Ishikawa (cell line): Measurements from ENCODE around the gene ZBTB3.

Experiments used
- CEBPB ChIP-seq: IDR thresholded peaks from 2 replicates; pipeline ENCODE4 v1.6.1; 2012
- CREB1 ChIP-seq: IDR thresholded peaks from 2 replicates; pipeline ENCODE4 v1.6.1; 2012; ENCODE audit warnings: low read depth
- EGR1 ChIP-seq: IDR thresholded peaks from 2 replicates; pipeline ENCODE4 v1.6.1; 2012
- EP300 ChIP-seq: IDR thresholded peaks from 2 replicates; pipeline ENCODE4 v1.6.1; 2012; ENCODE audit warnings: borderline replicate concordance
- FOXM1 ChIP-seq: IDR thresholded peaks from 2 replicates; pipeline ENCODE4 v1.6.1; 2012; ENCODE audit warnings: low read depth, borderline replicate concordance
- NFIC ChIP-seq: IDR thresholded peaks from 2 replicates; pipeline ENCODE4 v1.6.1; 2012
- RAD21 ChIP-seq: IDR thresholded peaks from 2 replicates; pipeline ENCODE4 v1.6.1; 2012; ENCODE audit warnings: low read depth
- TAF1 ChIP-seq: IDR thresholded peaks from 2 replicates; pipeline ENCODE4 v1.6.1; 2012; ENCODE audit warnings: low read depth, mild to moderate bottlenecking
- TCF12 ChIP-seq: IDR thresholded peaks from 2 replicates; pipeline ENCODE4 v1.6.1; 2012; ENCODE audit warnings: low read depth
- TEAD4 ChIP-seq: IDR thresholded peaks from 2 replicates; pipeline ENCODE4 v1.6.1; 2012
- YY1 ChIP-seq: IDR thresholded peaks from 2 replicates; pipeline ENCODE4 v1.6.1; 2012; ENCODE audit warnings: low read depth
- ZBTB7A ChIP-seq: IDR thresholded peaks from 2 replicates; pipeline ENCODE4 v1.6.1; 2012; ENCODE audit warnings: low read depth
- TF ChIP-seq, protein P1 (sequence below): IDR thresholded peaks from 2 replicates; pipeline ENCODE4 v1.6.1; 2012
- TF ChIP-seq, protein P2 (sequence below): IDR thresholded peaks from 2 replicates; pipeline ENCODE4 v1.6.1; 2012

ZBTB3 gene

DNA sequence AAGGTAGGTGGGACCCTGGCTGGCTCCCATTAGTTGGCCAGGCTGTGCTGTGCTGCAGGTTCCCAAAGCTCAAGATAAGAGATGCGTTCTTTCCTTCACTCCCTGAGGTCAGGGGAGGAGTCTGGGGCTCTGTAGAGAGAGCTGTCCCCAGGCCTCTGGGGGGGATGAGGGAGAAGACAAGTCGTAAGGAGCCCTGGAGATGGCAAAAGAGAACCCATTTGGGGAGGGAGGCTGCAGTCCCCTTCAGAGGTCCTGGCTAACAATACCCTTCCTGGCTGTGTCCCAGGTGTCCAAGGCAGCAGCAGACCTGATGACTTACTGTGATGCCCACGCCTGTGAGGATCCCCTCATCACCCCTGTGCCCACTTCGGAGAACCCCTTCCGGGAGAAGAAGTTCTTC lies 45.6 kb downstream of the ZBTB3 start:
- no peak for TF ChIP-seq TEAD4
- TF ChIP-seq, protein P1, sequence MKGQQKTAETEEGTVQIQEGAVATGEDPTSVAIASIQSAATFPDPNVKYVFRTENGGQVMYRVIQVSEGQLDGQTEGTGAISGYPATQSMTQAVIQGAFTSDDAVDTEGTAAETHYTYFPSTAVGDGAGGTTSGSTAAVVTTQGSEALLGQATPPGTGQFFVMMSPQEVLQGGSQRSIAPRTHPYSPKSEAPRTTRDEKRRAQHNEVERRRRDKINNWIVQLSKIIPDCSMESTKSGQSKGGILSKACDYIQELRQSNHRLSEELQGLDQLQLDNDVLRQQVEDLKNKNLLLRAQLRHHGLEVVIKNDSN = no peak
- no peak for TF ChIP-seq TAF1
- no peak for TF ChIP-seq ZBTB7A

DNA sequence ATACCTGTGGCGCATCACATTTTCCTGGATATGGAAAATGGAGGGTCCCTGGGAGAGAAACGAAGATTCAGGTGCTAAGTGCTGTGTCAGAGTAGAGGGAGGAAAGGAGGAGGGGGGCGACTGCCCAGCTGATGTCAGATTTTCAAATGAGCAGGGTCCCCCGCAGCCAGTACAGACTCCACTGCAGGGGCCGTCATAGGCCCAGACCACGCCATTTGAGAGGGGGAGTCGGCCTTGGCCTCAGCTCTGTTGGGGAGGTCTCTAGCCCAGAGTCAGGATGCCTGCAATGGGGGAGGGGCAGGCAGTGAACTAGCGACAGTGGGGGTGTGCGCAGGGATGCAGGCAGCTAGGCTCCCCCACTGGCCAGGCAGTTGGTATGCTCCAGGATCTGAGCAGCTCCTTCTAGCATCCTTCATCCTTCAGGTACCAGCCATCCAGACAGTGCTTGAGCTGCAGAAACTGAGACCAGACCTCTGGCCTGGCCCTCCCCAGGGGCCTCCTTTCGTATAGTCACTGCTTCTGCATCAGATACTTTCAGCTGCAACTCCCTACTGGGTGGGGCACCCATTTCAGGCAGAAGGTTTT lies 46.6 kb downstream of the ZBTB3 start, which contains the start of the genes BSCL2 and GNG3:
Gene BSCL2, minus strand, starts transcription at position 148 of the 585 bp plus-strand sequence. CDS start 229 bp downstream, outside the sequence.
Gene GNG3, plus strand, starts transcription at position 400 of the 585 bp plus-strand sequence. CDS start 620 bp downstream, outside the sequence.
- TF ChIP-seq NFIC (no peak), EGR1 (no peak), YY1 (no peak), EP300 (no peak), RAD21 (no peak), CEBPB (no peak), TCF12 (no peak), ZBTB7A (no peak), TEAD4 (no peak), FOXM1 (no peak), CREB1 (no peak)
- TF ChIP-seq, protein P2, sequence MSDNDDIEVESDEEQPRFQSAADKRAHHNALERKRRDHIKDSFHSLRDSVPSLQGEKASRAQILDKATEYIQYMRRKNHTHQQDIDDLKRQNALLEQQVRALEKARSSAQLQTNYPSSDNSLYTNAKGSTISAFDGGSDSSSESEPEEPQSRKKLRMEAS = no peak
- TF ChIP-seq, protein P1 = no peak

DNA sequence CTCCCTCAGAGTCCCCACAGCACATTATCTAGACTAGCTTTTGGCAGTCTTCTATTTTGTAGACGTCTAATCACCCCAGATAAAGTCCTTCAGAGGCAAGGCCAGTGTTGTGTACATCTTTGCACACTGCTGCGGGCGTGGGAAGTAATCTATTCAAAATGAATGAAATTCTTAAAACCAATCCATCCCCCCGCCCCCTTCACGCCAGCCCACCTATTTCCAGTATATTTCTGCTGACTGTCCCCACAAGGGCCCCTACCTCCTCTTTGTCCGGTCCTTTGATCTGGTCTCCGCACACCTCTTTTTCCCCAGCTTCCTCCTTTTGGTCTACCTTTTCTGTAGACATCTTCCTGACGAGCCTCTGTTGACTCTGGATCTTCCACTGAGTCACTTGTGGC lies 47.1 kb downstream of the ZBTB3 start:
- TF ChIP-seq ZBTB7A (no peak), TAF1 (no peak), CEBPB (no peak), EP300 (no peak), TCF12 (no peak), NFIC (no peak), FOXM1 (no peak)
- TF ChIP-seq, protein P1 = no peak
- TF ChIP-seq, protein P2 = no peak

DNA sequence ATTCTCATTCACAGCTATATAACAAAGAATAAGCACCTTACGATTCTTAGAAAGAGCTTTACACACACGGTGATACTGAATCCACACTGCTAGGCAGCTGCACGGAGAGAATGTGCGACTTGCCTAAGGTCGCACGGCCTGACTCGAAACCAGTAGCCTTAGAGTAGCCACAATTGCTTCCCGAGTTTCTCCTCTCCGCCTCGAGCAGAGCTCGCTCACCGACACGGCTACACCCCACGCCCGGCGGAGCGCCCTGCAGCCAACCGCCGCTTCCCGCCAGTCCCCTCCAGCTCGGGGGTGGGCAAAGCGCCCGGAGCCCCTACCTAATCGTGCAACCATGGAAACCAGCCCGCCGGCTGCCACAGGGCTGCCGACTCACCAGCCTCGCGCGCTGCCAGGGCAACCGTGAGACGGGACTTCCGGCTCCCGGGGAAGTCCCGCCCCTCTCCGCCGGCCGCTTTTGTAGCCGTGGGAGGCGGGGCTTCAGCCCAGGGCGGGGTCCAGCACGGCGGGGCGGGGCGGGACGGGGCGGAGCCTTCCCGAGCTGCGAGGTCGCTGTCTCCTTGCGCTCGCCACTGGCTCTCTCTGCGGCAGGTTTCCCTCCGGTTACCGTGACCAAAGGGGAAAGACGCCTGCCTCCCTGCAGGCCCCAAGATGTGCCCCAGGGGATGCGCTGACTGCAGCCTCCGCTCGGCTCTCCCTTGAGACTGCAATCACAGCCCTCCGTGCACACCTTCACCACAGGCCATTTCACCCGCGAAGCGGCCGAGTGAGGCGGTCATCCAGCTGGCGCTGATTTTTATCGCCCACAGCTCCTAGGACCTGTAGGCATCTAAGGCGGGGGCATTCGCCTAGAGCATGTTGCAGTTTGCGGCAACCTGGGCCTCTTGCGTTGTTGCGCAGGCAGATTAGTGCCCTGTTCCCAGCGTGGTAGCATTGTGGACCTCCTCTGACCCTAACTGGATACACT lies 47.8 kb downstream of the ZBTB3 start:
- TF ChIP-seq NFIC = peak; percentile 34; the same call in 1 of the 2 replicates
- TF ChIP-seq, protein P2 = peak; percentile 52
- TF ChIP-seq TCF12 = no peak; the same call in 1 of the 2 replicates

DNA sequence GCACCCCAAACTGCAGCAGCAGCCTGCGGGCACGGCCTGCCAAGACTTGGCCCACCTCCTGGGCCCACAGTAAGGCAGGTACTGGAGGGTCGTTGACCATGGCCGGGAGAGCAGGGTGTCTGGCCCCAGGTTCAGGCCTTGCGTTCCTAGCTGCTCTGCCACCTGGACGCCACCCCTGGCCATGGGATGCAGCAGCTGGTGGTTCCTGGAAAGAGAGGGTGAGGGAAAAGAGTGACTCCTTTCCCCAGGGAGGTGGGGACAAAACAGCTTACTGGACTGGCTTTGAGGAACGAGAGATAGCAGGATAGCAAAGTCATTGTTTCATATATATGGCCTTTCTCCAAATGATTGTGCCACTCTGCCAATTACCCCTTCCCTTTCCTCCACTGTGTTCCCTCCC lies 48.5 kb downstream of the ZBTB3 start:
- TF ChIP-seq CEBPB (no peak), EP300 (no peak), TEAD4 (no peak), CREB1 (no peak)
- TF ChIP-seq, protein P2 = no peak
- TF ChIP-seq, protein P1 = no peak

DNA sequence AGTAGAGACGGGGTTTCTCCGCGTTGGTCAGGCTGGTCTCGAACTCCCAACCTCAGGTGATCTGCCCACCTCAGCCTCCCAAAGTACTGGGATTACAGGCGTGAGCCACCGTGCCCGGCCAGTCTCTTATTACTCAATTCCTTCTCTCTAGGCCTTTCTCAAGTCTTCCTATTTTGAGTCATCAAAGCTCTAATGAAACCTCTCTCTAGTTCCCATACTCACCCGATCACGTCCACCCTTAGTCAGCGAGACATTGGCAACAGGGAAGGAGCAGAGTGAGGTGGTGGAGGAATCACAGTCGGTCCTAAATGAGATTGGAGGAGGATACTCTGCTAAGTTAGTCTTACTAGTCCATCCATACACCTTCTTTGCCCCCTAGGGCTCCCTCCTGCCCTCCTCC lies 51.7 kb downstream of the ZBTB3 start:
- TF ChIP-seq TEAD4 = no peak
- TF ChIP-seq CEBPB = no peak
- TF ChIP-seq FOXM1 = no peak
- TF ChIP-seq ZBTB7A = no peak
- no peak for TF ChIP-seq EP300
